COLO668 (cell line): Measurements from ENCODE around the gene VN1R5.
"Not testable (repeated sequence)": the region's sequence is repeated elsewhere in the genome, so short reads cannot be mapped to it uniquely, and the experiment has no call there.

Source experiments
- DNase-seq: peaks from one replicate; lab custom pipeline; 2025; ENCODE audit not compliant: unreplicated experiment; lab: John Stamatoyannopoulos, UW

Gene VN1R5

DNA sequence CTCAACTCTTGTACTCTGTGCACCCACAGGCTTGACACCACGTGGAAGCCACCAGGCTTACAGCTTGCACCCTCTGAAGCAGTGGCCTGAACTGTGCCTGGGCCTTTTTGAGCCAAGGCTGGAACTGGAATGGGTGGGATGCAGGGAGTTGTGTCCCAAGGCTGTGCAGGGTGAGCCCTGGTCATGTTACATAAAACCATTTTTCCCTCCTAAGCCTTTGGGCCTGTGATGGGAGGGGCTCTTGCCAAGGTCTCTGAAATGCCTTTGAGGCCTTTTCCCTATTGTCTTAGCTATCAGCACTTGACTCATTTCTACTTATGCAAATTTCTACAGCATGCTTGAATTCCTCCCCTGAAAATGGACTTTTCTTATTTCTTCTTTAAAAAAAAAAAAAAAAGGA is 14.1 kb downstream of the VN1R5 start:
- no peak for DNase-seq

DNA sequence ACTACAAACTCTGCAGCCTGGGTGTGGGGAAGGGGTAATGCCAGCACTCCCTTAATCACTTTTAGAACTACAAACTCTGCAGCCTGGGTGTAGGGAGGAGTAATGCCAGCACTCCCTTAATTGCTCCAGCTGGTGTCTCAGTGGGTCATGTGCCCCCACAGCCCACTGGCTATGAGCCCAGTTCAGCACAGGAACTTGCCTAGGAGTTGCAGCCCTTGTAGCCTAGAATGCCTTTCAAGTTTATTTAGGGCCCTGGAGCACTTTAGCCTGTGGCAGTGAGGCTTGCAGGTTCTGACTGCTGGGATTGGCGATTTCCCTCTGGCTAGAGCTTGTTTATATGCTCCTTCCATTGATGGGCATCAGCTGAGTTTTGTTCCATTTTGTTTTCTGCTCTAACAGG is 17.1 kb downstream of the VN1R5 start:
- DNase-seq: no peak

DNA sequence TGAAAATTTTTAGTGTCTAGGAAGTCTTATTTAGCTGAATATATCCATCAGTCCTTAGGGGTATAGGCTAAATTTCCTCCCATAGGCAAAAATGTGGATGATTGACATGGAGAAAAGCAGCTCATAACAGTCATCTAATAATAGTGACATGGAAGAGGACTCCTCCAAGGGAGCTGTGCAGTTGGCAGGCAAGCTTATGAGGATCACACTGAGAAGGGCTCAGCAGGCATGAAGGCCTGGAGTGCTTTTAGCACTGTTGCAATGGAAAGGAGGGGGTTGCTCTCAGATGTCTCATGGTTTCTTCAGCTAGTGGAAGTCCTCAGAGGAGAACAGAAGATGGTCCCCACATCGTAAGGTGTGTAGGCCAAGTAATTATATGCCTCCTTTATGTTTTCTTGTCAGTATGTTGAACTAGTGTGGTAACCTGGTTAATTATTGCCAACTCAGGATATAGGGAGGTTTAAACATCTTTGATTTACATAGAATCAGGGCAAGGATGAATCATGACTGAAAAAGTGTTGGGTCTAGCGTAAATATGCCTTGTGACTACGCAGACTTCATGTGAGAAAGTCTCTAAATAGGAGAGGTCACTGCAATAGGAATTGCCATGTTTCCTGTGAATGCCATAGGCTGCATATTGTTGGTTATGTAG is 18.9 kb downstream of the VN1R5 start:
- DNase-seq: no peak

DNA sequence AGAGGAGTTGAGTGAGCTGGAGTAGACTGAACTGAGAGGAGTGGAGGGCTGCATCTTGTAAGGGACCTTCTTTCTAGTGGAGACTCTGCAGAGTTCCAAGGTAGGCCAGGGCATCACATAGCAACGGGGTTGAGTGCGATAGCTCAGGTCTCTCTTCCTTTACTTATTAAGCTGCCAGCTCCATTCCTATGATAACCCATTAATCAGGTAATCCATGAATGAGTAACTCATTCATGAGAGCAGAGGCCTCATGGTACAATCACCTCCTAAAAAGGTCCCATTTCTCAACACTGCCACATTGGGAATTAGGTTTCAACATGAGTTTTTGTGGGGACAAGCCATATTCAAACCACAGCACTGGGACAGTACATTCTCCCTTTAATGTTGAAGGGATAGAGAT is 21.3 kb downstream of the VN1R5 start:
- no peak for DNase-seq

DNA sequence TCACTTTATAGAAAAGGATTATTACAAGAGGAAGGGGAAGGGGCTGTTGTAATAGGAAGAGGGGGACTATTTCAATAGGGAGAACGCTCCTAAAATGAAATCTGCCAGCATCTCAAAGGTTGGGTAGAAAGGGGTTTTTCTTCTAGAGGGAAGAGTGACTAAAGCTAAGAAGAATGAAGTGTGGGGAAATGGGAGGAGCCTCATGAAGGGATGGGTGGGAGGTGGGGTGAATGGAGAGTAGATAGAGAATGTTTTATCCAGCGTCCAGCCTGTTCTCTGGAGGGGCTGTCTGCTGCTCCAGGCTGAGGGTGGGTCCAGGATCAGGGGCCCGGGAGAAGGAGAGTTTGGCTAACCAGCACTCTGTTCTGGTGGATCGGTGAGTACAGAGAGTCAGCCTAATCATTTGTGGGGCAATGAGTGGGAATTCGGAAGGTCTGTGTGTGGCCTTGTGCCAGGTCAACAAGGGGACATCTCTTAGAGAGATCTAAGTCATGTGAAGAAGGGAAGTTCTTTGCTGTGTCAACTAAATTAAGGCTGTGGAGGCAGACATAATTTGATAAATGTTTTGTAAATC is 25.2 kb downstream of the VN1R5 start:
- no peak for DNase-seq

DNA sequence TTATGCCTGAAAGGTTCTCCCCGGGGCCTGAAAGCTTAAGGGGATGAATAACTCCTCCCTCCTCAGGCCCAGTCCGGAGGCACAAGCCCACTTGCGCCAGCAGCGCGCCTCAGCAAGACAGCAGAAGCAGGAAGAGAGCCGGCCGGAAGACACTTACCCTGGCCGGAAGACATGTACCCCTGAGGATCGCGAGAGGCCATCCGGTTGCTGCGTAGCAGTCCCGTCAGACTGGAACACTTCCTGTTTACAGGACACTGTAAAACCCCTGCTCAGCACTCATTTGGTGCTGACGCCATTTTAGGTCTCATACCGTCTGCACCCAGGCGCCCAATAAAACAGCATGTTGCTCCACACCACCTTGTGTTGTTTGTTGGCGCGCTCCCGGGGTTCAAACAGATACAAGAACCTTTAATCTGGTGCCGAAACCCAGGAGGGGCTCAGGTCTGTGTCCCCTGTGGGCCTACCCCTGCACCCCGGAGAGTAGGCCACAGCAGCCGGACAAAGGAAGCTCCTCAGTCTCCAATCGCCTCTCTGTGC is 30.3 kb downstream of the VN1R5 start:
- no peak for DNase-seq

DNA sequence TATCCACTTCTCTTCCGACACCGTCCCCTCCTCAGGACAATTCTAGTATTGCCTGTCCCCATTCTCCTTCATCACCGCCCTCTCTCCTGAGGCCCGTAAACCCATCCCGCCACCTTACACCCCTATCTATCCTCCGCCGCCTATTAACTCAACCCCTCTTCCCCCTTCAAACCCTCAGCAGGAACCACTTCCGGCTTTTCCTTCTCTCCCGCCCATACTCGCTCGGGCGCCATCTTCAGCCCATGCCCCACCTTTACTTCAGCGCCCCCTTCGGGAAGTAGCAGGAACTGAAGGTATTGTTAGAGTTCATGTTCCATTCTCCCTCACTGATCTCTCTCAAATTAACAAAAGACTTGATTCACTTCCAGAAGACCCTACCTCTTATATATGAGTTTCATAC is 31.6 kb downstream of the VN1R5 start:
- no peak for DNase-seq

DNA sequence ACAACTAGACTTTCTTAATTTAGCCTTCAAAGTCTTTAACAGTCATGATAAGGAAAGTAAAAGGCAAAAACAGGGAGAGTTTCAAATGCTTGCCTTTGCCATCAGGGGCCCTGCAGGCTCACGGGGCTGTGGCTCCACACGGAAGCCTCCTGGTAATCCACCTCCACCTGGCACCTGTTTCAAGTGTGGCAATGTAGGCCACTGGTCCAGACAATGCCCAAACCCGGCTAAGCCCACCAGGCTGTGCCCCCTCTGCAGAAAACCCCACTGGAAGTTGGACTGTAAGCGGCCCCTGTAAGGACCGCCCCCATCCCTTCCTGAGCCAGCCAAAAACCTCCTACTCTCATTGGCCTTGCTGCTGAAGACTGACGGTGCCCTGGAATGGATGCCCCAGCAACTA is 32.5 kb downstream of the VN1R5 start:
- DNase-seq: no peak

DNA sequence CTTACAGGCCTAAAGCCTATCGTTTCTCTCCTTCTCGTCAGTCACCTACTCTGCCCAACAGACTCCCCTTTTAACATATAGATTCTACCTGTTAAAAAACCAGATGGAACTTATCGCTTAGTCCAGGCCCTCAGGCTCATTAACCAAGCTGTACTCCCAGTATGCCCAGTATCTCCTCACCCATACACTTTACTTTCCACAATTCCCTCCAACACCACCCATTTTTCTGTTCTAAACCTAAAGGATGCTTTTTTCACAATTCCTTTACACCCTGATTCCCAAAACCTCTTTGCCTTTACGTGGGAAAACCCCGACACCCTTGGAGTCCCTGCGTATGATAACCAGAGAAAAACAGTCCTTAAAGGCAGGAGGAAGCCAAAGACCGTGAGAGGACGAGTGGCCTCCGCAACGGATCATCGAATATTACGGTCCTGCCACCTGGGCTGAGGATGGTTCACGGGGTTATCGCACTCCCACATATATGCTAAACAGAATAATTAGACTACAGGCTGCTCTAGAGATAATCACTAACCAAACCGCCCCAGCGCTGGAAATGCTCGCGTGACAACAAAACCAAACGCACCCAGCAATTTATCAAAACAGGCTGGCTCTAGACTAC is 33.5 kb downstream of the VN1R5 start:
- DNase-seq: not testable (repeated sequence)

DNA sequence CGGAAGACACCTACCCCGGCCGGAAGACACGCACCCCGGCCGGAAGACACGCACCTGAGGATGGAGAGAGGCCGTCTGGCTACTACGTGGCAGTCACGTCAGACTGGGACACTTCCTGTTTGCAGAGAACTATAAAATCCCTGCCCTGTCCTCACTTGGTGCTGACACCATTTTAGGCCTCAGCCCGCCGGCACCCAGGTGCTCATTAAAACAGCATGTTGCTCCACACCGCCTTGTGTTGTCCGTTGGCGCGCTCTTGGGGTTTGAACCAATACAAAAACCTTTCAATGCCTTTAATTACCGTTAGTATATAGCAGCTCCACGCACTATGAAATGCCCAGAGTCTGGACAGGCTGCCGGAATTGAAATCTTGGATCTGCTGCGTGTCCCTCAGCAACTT is 34.7 kb downstream of the VN1R5 start:
- no peak for DNase-seq

DNA sequence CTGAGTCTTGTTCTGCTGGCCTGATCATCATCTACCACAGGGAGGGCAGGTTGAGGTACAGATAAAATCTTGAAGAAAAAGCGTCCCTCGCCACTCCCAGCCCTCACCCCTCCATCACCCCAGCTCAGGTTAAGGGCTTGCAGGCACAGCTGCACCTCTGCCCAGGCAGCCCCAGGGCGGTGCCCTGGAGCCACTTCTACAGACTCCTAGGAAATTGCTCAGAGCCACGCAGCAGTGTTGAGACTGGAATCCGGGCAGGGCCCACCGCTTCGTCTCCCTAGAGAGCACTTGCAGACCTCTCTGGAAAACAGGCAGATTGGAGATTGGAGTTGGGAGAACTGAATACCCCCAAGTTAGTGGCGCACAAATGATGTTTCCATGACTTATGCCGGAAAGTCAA is 35.3 kb downstream of the VN1R5 start:
- DNase-seq: no peak

DNA sequence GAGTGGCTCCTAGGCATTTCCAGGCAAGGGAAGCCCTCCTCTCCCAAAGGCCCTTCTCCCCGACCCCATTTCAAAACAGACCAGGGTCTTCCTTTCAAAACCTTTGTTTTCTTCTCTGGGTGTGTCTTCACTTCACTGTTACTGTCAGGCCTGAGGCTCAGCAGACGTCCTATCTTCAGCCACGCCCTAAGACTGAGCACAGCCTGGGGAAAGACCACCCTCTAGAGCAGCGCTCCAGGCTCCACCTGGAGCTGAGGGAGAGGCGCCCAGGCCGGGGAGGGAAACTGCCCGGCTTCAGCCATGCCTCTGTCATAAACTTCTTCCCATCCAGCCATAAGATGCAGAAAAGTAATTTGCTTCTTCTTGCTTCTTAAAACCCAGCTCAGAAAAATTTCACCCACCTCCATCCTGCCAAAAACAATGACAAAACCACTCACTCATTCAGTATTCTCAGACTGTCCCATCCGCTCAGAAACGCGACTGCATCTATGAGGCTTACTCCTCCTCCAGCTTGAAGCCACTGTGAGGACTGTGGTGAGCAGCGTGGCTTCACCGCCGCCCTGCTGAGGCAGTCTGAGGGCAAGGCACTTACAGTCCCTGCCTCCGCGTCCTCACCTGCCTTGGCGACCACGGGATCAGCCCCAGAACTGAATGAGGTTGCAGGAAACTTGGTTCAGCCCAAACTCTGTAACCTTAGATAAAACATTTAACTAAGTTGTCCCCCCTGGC is 36.1 kb downstream of the VN1R5 start:
- DNase-seq: no peak

DNA sequence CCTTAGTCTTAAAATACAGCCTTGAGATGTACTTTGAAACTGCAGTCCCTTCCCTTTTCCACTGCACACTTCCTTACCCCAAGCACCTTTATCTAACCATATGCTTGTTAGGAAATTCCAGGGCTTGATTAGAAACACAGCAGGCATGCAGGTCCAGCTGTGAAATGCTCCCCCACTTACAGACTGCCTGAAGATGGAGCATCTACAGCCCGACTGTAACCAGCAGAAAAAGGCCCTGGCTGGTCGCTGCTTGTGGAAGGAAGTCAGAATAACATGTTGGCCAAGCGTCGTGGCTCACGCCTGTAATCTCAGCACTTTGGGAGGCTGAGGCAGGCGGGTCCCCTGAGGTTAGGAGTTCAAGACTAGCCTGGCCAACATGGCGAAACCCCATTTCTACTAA is 37.2 kb downstream of the VN1R5 start:
- DNase-seq: no peak

DNA sequence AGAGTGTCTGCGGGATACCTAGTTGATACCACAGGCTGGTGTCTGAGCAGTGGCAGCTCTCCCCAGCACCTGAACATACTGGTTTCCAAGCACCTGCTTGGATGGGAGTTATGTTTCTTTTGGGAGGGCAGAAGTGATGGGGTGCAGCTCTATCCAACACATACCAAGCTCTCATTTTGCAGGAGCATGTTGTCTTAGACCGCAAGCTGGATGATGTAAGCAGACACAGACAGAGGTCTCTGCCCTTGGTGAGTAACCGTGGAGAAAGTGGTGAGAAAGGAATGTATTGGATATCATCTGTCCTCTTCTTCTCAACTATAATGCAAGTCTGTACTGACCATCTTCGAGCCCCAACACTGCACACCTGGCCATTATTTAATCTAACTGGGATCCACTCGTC is 38.4 kb downstream of the VN1R5 start:
- DNase-seq: no peak

DNA sequence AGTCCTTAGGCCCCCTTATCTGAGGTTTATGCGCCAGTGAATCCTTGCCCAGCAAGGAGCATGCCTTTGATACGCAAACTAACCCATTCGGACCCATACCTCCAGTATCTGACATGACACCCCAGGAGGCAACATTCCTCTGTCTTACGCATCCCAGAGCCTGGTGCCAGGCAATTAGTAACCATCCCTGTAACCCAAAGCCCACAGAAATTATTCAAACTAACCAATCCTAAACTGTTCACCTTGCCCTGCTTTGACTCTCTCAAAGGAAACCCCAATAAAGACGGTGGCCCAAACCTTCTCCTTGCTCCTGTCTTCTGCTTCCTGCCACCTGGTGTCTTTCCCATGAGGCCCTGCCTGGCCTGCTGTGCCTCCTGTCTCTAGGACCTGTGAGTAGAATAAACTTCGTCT is 39.4 kb downstream of the VN1R5 start:
- DNase-seq: no peak

DNA sequence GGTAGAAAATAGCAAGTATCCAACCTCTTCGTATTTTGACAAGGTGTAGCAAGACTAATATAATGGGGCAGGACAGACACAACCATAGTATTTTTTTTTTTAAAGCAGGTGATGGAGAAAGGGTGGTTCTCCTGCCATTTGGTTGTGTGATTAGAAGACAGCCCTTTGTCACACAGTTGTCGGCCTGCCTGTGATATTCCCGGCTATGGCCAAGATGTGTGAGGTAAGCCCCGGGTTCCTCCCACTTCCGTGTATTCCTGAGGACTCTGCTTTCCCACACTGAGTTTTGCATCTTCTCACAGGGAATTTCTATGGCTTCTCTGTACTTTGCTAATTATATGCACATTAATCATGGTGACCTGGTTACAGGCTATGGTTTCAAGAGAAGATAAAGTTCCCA is 39.9 kb downstream of the VN1R5 start:
- DNase-seq: no peak

DNA sequence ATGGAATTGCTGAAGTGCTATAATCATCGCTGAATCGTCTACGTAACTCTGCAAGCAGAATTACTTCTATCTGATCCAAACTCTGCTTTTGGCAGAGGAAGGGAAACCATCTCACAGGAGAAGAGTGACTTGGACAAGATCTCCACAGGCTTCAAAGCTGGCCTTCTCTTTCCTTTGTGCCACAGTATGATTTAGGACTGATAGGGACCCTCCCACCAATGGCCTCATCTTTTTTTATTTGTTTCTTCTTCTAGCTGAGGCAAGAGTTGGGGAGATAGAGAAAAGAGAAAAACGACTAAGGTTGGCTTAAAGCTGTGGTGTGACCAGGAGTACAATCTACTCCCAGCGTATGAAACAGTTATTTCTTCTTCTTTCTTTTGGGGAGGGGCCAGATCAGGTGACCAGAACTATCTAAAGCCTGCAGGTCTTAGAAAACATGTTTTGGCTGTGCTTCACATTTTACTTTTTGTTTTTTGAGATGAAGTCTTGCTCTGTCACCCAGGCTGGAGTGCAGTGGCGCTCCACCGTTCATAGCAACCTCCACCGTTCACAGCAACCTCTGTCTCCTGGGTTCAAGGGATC is 40.8 kb downstream of the VN1R5 start:
- DNase-seq: no peak

DNA sequence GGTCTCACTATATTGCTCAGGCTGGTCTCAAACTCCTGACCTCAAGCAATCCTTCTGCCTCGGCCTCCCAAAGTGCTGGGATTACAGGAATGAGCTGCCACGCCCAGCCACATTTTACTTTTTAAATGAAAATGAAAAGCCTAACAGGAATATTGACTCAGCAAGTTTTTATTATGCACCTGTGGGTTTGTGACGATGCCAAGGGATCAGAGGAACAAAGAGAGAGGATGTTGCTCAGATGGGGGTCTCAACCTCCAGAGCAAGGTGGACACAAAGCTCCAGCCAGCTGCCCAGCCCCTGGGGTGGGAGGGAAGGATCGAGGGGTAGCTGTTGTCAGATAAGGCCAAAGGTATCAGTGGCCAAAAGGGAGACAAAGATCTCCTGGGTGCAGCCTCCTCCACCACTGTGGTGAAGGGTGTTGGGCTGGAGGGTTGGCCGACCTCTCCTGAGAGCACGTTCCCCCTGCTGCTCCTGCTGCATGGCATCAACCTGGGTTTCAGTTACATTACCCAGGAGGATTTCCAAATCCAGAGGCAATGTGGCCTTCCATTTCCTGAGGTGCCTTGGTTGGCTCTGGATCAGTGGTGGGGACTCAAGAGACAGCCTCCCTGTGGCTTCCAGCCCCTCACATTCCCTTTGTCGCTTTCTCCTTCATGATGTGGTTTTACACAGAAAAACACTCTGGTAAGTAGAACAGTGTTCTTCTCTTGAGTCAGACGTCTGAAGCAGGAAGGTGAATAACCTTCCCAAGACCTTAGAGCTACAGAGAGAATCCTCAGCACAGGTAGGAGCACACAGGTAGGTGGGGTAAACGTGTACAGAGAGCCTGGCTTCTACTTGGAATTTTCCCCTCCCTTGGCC is 41.6 kb downstream of the VN1R5 start:
- no peak for DNase-seq

DNA sequence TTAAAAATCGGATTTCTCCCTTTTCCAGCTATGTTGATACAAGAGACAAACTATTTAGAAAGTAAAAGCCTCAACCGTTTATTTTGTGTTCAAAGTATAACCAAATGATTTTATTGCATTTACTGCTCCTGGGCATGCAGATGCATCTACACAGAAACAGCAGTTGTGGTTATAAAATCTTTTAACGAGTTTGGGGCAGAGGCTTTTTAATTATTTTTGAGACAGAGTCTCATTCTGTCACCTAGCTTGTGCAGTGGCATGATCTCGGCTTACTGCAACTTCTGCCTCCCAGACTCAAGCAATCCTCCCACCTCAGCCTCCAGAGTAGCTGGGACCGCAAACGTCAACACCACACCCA is 42.2 kb downstream of the VN1R5 start:
- no peak for DNase-seq

DNA sequence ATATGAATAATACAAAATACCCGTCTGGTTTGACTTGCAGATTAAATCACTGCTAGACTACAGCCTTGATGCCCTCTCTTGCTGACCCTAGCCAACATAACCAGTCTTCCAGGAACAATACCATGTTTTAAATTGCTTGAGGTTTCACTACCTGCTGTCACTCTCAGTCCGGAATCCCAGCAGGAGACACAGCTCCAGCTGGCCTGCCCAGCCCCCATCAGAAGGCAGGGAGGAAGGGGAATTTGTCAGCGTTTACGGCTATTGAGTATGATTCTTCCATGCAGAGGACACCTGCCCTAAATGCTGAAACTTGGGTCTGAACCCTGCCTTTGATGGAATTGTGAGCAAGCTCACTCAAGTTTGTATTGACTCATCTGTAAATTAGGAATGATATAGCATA is 42.8 kb downstream of the VN1R5 start:
- DNase-seq: no peak
